ENCODE results near the gene PIK3C2B. TPM values are rescaled to one million over a fixed set of nuclear protein-coding genes. Genes with fewer than 3 reads are reported as not detected.
A peak's percentile ranks its signal among the peaks of the same experiment; 100 is the strongest.
"Not testable (repeated sequence)": the region's sequence is repeated elsewhere in the genome, so short reads cannot be mapped to it uniquely, and the experiment has no call there.

PIK3C2B gene
- total RNA-seq, 2 experiments from 2014 or later, result 43.4 to 46.4 TPM

GRCh38 chr1:204520834-204521709 is 26.5 kb upstream of the PIK3C2B start:
- ChIA-PET CTCF (interaction anchor here (0.7 to 1.3 kb wide), 3 partner anchors 14 to 286 kb away, joined by 3 read pairs; no protein-coding TSS in a partner anchor), POLR2A (interaction anchor here (1.0 to 1.1 kb wide), 2 partner anchors 12 to 14 kb away, joined by 4 read pairs; no protein-coding TSS in a partner anchor)
- Mint-ChIP-seq H3K4me1 (ENCODE audit: low read depth) (peaks cover 58% of the 10 kb centered on the region), H3K4me3 (peak overlapping the region; percentile 21), H3K36me3 (peaks cover 50% of the 10 kb centered on the region), H3K9me3 (peaks cover 18% of the 10 kb centered on the region), H3K27me3 (no peaks in the 10 kb centered on the region), H3K27ac (peak overlapping the region; percentile 69)
- peak; percentile 71 for DNase-seq
- intact Hi-C loops (cut with micrococcal nuclease), result loop anchor here (1.0 to 2.0 kb wide), 2 partner anchors 14 to 23 kb away; no protein-coding TSS in a partner anchor

DNA sequence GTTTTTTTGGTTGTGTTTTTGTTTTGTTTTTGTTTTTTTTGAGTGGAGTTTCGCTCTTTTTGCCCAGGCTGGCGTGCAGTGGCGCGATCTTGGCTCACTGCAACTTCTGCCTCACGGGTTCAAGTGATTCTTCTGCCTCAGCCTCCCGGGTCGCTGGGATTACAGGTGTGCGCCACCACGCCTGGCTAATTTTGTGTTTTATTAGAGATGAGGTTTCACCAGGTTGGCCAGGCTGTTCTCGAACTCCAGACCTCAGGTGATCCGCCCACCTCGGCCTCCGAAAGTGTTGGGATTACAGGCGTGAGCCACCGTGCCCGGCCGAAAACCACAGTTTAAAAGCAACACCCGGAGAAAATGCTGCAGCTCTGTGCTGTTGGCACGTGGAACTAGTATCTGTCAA is 22.8 kb upstream of the PIK3C2B start:
- intact Hi-C loops (cut with micrococcal nuclease); H3K4me3 Mint-ChIP-seq; H3K9me3 Mint-ChIP-seq; H3K27ac Mint-ChIP-seq; H3K27me3 Mint-ChIP-seq: not testable (repeated sequence)
- peaks cover 58% of the 10 kb centered on the region for H3K4me1 Mint-ChIP-seq (ENCODE audit: low read depth)
- peak; percentile 62 for DNase-seq
- peaks cover 25% of the 10 kb centered on the region for H3K36me3 Mint-ChIP-seq
- ChIA-PET POLR2A (interaction anchor here (0.6 to 5.9 kb wide), 4 partner anchors 10 to 368 kb away, joined by 3 to 68 read pairs (median 16); partner anchors contain the start of gene PIK3C2B), CTCF (interaction anchor here (0.7 to 2.9 kb wide), 5 partner anchors 11 to 290 kb away, joined by 3 to 18 read pairs (median 10); no protein-coding TSS in a partner anchor)

DNA sequence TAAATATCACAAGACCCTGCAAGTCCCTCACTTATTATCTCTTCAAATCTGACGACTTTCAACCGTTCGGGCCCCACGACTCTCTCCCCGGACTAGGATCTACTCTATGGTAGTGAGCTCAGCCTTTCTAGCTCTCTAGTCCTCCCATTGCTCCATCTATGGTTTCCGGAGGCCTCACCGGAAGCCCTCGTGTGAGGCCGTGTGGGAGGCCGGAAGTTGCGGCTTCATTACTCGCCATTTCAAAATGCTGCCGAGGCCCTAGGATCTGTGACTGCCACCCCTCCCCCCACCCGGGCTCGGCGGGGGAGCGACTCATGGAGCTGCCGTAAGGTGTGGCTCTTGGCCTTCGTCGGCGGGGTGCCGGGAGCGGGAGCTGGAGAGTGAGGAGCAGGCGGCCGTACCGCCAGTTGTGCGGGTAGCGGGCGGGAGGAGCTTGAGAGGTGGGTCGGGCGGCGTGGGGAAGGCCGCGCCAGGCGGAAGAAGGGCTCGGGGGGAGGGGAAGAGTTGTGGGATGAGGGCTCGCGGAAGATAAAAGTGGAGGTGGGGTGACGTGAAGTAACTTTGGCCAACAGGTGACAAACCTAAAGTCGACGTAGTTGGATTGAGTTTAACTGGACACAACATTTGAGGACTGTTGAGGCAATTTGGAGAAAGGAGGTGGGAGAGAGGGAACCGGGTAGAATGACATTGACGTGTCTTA is 21.7 kb upstream of the PIK3C2B start, which contains the start of gene MDM4:
Gene MDM4 (plus strand): TSS at position 227 of the 700 bp plus-strand sequence. CDS start 9,113 bp downstream, outside the sequence.
- peak; percentile 97 for DNase-seq
- Mint-ChIP-seq H3K9me3 (peaks cover 2% of the 10 kb centered on the region), H3K4me1 (ENCODE audit: low read depth) (peaks cover 52% of the 10 kb centered on the region), H3K4me3 (no peak within 1 kb of the TSS), H3K27me3 (no peaks in the 10 kb centered on the region), H3K27ac (no peak within 1 kb of the TSS), H3K36me3 (peaks cover 21% of the 10 kb centered on the region)
- ChIA-PET CTCF (interaction anchor here (0.8 to 2.9 kb wide), 12 partner anchors 9 to 291 kb away, joined by 3 to 18 read pairs (median 5); partner anchors contain the start of gene PIK3C2B), POLR2A (interaction anchor here (0.6 to 5.9 kb wide), 15 partner anchors 9 to 109 kb away, joined by 3 to 68 read pairs (median 4); partner anchors contain the start of gene PIK3C2B)
- intact Hi-C loops (cut with micrococcal nuclease), result loop anchor here (1.0 kb wide), 3 partner anchors 9 to 49 kb away; no protein-coding TSS in a partner anchor

- Mint-ChIP-seq H3K4me1 (ENCODE audit: low read depth) (peaks cover 41% of the 10 kb centered on the region), H3K27ac (peak overlapping the region; percentile 24), H3K9me3 (peaks cover 2% of the 10 kb centered on the region), H3K27me3 (no peaks in the 10 kb centered on the region), H3K4me3 (no peak overlapping the region), H3K36me3 (peaks cover 15% of the 10 kb centered on the region)
- POLR2A ChIA-PET, result interaction anchor here (0.6 to 5.9 kb wide), 5 partner anchors 8 to 29 kb away, joined by 3 to 68 read pairs (median 3); partner anchors contain the start of gene PIK3C2B
- no peak for DNase-seq
- CTCF ChIA-PET, result interaction anchor here (0.7 to 2.9 kb wide), 8 partner anchors 10 to 292 kb away, joined by 3 to 15 read pairs (median 6); partner anchors contain the start of gene PIK3C2B
- intact Hi-C loops (cut with micrococcal nuclease), result no loop called here
These were observed 20.2 kb upstream of the PIK3C2B start for GRCh38 chr1:204514828-204515227.

DNA sequence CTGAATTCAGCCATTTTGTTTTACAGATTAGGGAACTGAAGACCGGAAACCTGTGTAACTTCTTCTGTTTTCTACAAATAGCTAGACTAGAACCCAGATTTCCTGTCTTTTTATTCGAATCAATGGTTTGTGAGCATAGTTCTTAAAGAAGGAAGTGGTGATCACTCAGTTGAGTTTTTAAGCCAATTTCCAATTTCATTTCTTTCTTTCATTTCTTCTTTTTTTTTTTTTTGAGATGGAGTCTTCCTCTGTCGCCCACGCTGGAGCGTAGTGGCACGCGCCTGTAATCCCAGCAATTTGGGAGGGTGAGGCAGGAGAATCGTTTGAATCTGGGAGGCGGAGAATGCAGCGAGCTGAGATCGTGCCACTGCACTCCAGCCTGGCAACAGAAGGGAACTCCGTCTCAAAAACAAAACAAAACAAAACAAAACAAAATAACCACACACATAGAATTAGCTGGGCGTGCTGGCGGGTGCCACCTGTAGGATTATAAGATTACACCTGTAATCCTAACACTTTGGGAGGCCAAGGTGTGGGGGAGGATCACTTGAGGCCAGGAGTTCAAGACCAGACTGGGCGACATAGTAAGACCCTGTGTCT is 18.6 kb upstream of the PIK3C2B start:
- intact Hi-C loops (cut with micrococcal nuclease), result no loop called here
- no peaks in the 10 kb centered on the region for H3K27me3 Mint-ChIP-seq
- H3K4me1 Mint-ChIP-seq (ENCODE audit: low read depth), result peaks cover 25% of the 10 kb centered on the region
- peak overlapping the region; percentile 99 for H3K27ac Mint-ChIP-seq
- H3K4me3 Mint-ChIP-seq, result peak overlapping the region; percentile 81
- H3K9me3 Mint-ChIP-seq, result peaks cover 2% of the 10 kb centered on the region
- peaks cover 5% of the 10 kb centered on the region for H3K36me3 Mint-ChIP-seq
- ChIA-PET CTCF (interaction anchor here (0.6 to 2.3 kb wide), 5 partner anchors 14 to 293 kb away, joined by 3 to 10 read pairs (median 6); partner anchors contain the start of gene PIK3C2B), POLR2A (interaction anchor here (1.0 kb wide), 1 partner anchor 19 kb away, joined by 3 read pairs; the partner anchor contains the start of gene PIK3C2B)
- DNase-seq, result peak; percentile 64

DNA sequence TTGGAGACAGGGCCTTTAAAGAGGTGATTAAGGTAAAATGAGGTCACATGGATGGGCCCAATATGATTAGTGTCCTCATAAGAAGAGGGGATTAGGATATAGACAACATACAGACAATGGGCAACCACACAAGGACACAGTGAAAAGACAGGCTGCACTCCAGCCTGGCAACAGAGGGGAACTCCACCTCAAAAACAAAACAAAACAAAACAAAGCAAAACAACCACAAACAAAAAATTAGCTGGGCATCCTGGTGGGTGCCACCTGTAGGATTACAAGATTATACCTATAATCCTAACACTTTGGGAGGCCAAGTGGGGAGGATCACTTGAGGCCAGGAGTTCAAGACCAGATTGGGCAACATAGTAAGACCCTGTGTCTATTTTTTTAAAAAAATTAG is 16.8 kb upstream of the PIK3C2B start:
- H3K27me3 Mint-ChIP-seq, result peaks cover 2% of the 10 kb centered on the region
- H3K4me3 Mint-ChIP-seq, result no peak overlapping the region
- H3K9me3 Mint-ChIP-seq, result peaks cover under 1% of the 10 kb centered on the region
- POLR2A ChIA-PET, result no interaction called here
- no peak for DNase-seq
- peak overlapping the region; percentile 6 for H3K27ac Mint-ChIP-seq
- H3K4me1 Mint-ChIP-seq (ENCODE audit: low read depth), result peaks cover 28% of the 10 kb centered on the region
- peaks cover 8% of the 10 kb centered on the region for H3K36me3 Mint-ChIP-seq
- intact Hi-C loops (cut with micrococcal nuclease), result no loop called here
- CTCF ChIA-PET, result no interaction called here

- H3K4me1 Mint-ChIP-seq (ENCODE audit: low read depth), result peaks cover 30% of the 10 kb centered on the region
- H3K4me3 Mint-ChIP-seq, result no peak overlapping the region
- peaks cover 10% of the 10 kb centered on the region for H3K36me3 Mint-ChIP-seq
- H3K9me3 Mint-ChIP-seq, result peaks cover 2% of the 10 kb centered on the region
- no peak overlapping the region for H3K27ac Mint-ChIP-seq
- peaks cover 4% of the 10 kb centered on the region for H3K27me3 Mint-ChIP-seq
- DNase-seq, result no peak
- POLR2A ChIA-PET, result interaction anchor here (0.9 to 5.4 kb wide), 3 partner anchors 8 to 78 kb away, joined by 3 to 68 read pairs (median 4); partner anchors contain the start of gene MDM4
- intact Hi-C loops (cut with micrococcal nuclease), result loop anchor here (10.0 kb wide), 1 partner anchor 1184 kb away; no protein-coding TSS in a partner anchor
- CTCF ChIA-PET, result interaction anchor here (1.3 to 20.5 kb wide), 3 partner anchors 56 to 111 kb away, joined by 3 to 1224 read pairs (median 8); no protein-coding TSS in a partner anchor
These were observed 14.6 kb upstream of the PIK3C2B start for GRCh38 chr1:204509186-204509635.

GRCh38 chr1:204507317-204508105 is 12.9 kb upstream of the PIK3C2B start:
- ChIA-PET CTCF (interaction anchor here (1.2 to 20.5 kb wide), 10 partner anchors 8 to 300 kb away, joined by 3 to 1224 read pairs (median 9); partner anchors contain the start of genes MDM4 and PIK3C2B), POLR2A (interaction anchor here (0.9 to 5.4 kb wide), 12 partner anchors 10 to 742 kb away, joined by 3 to 68 read pairs (median 4); partner anchors contain the start of genes LAX1, MDM4 and PIK3C2B)
- H3K27me3 Mint-ChIP-seq, result peaks cover 4% of the 10 kb centered on the region
- H3K27ac Mint-ChIP-seq, result peak overlapping the region; percentile 98
- peaks cover 24% of the 10 kb centered on the region for H3K4me1 Mint-ChIP-seq (ENCODE audit: low read depth)
- intact Hi-C loops (cut with micrococcal nuclease), result loop anchor here (1.0 to 10.0 kb wide), 4 partner anchors 9 to 1183 kb away; partner anchors contain the start of gene MDM4
- H3K4me3 Mint-ChIP-seq, result peak overlapping the region; percentile 91
- peaks cover 10% of the 10 kb centered on the region for H3K36me3 Mint-ChIP-seq
- peak; percentile 62 for DNase-seq
- H3K9me3 Mint-ChIP-seq, result peaks cover 2% of the 10 kb centered on the region

DNA sequence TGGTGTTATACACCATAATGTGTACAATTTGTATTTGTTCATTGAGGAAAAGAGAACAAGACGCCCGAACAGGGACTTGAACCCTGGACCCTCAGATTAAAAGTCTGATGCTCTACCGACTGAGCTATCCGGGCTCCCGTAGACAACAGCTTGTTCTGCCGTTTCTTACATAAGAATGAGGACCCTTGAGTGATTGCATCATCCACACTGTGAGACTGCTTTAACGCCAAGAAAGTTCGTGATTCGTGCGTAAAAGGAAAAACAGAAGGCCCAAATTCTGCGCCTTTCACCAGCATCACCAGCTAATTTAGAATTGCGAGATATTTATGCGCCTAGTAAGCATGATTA is 12.3 kb upstream of the PIK3C2B start:
- Mint-ChIP-seq H3K27me3 (peaks cover 4% of the 10 kb centered on the region), H3K4me1 (ENCODE audit: low read depth) (peaks cover 24% of the 10 kb centered on the region), H3K9me3 (peaks cover 2% of the 10 kb centered on the region), H3K4me3 (peak overlapping the region; percentile 91), H3K27ac (peak overlapping the region; percentile 98), H3K36me3 (peaks cover 10% of the 10 kb centered on the region)
- DNase-seq, result peak; percentile 93
- intact Hi-C loops (cut with micrococcal nuclease), result loop anchor here (1.0 to 10.0 kb wide), 5 partner anchors 9 to 1182 kb away; partner anchors contain the start of genes MDM4 and PPP1R15B
- ChIA-PET POLR2A (interaction anchor here (0.9 to 5.4 kb wide), 10 partner anchors 10 to 742 kb away, joined by 3 to 68 read pairs (median 4); partner anchors contain the start of genes LAX1, MDM4 and PIK3C2B), CTCF (interaction anchor here (0.9 to 20.5 kb wide), 14 partner anchors 9 to 300 kb away, joined by 3 to 1224 read pairs (median 6); partner anchors contain the start of genes MDM4 and PIK3C2B)

All from activated CD4-positive, alpha-beta memory T cell treated with anti-CD3 and anti-CD28 coated beads for 36 hours (primary cell).